MCF 10A (cell line): ENCODE measurements around the gene AK9. TPM values are rescaled to one million over a fixed set of nuclear protein-coding genes. Genes with fewer than 3 reads are reported as not detected.

Source experiments
- BruUV-seq: library from RNA; stranded (reverse); fragments of 400-500 nt; replicated peaks from 2 replicates; lab custom pipeline; 2021; lab: Mats Ljungman, UMichigan
- CTCF ChIA-PET: fragments of 300-600 bp; sonication (Branson Sonifier 250); formaldehyde crosslinking; extraction: SDS; loops from one replicate; lab custom pipeline; 2021; ENCODE audit warnings: antibody characterized with exemption, inconsistent platforms; lab: Yijun Ruan, JAX
- POLR2A ChIA-PET: fragments of 300-600, 350-650 bp; sonication (Branson Sonifier 250); formaldehyde crosslinking; extraction: SDS; loops from one replicate; lab custom pipeline; 2020; ENCODE audit warnings: antibody characterized with exemption, inconsistent platforms; lab: Yijun Ruan, JAX
- DNase-seq: peaks from one replicate; pipeline ENCODE4 v3.0.0-alpha.2; 2018; ENCODE audit not compliant: unreplicated experiment
- H3K27ac Mint-ChIP-seq: one replicate; pipeline ENCODE4 v1.8.0; 2022; ENCODE audit warnings: mild to moderate bottlenecking, low read depth, mixed read lengths; ENCODE audit not compliant: unreplicated experiment
- H3K27me3 Mint-ChIP-seq: one replicate; pipeline ENCODE4 v1.8.0; 2022; ENCODE audit warnings: mixed read lengths; ENCODE audit not compliant: insufficient read depth, unreplicated experiment
- H3K36me3 Mint-ChIP-seq: one replicate; pipeline ENCODE4 v1.8.0; 2022; ENCODE audit warnings: mild to moderate bottlenecking, moderate library complexity, mixed read lengths; ENCODE audit not compliant: insufficient read depth, unreplicated experiment
- H3K4me1 Mint-ChIP-seq: one replicate; pipeline ENCODE4 v1.8.0; 2022; ENCODE audit warnings: mixed read lengths; ENCODE audit not compliant: insufficient read depth, unreplicated experiment
- H3K4me3 Mint-ChIP-seq: one replicate; pipeline ENCODE4 v1.8.0; 2022; ENCODE audit warnings: mild to moderate bottlenecking, moderate library complexity, mixed read lengths; ENCODE audit not compliant: unreplicated experiment
- H3K9me3 Mint-ChIP-seq: one replicate; pipeline ENCODE4 v1.8.0; 2022; ENCODE audit warnings: mixed read lengths; ENCODE audit not compliant: unreplicated experiment
- CTCF ChIP-seq: fragments of 200-600 bp; IDR thresholded peaks from one replicate; pipeline ENCODE4 v1.8.0; 2022; ENCODE audit warnings: antibody characterized with exemption, mild to moderate bottlenecking; ENCODE audit not compliant: unreplicated experiment
- intact Hi-C: fragments of 100-400 bp; cut with micrococcal nuclease; formaldehyde crosslinking; loops from 2 replicates; pipeline ENCODE4 v1.14.1; 2022
- total RNA-seq: library from RNA; stranded (reverse); gene quantifications from 2 replicates; pipeline ENCODE4 v1.2.3, GENCODE V29; 2022

Gene AK9
- total RNA-seq, 1 experiment from 2014 or later = 4.7 TPM

- H3K9me3 Mint-ChIP-seq = no peaks in the 10 kb centered on the region
- no TSS peak for BruUV-seq
- no peak overlapping the region for H3K4me3 Mint-ChIP-seq
- DNase-seq = no peak
- no peak for TF ChIP-seq CTCF
- no peak overlapping the region for H3K27ac Mint-ChIP-seq
- ChIA-PET POLR2A (interaction anchor here (0.6 kb wide), 1 partner anchor 248 kb away, joined by 4 read pairs; no protein-coding TSS in a partner anchor), CTCF (interaction anchor here (0.8 to 1.9 kb wide), 3 partner anchors 11 to 66 kb away, joined by 3 to 5 read pairs (median 3); partner anchors contain the start of gene SMPD2)
- no peaks in the 10 kb centered on the region for H3K36me3 Mint-ChIP-seq
- no peaks in the 10 kb centered on the region for H3K27me3 Mint-ChIP-seq
- H3K4me1 Mint-ChIP-seq = no peaks in the 10 kb centered on the region
- intact Hi-C loops = no loop called here
These were observed 183.4 kb downstream of the AK9 start for GRCh38 chr6:109507490-109508072.

GRCh38 chr6:109506841-109507240 is 184.2 kb downstream of the AK9 start:
- Mint-ChIP-seq H3K36me3 (no peaks in the 10 kb centered on the region), H3K4me1 (no peaks in the 10 kb centered on the region), H3K9me3 (no peaks in the 10 kb centered on the region), H3K4me3 (no peak overlapping the region), H3K27me3 (no peaks in the 10 kb centered on the region), H3K27ac (no peak overlapping the region)
- intact Hi-C loops = no loop called here
- no TSS peak for BruUV-seq
- DNase-seq = no peak
- ChIA-PET CTCF (interaction anchor here (0.6 to 1.9 kb wide), 4 partner anchors 19 to 881 kb away, joined by 3 to 5 read pairs (median 4); partner anchors contain the start of gene SMPD2), POLR2A (no interaction called here)
- TF ChIP-seq CTCF = no peak

GRCh38 chr6:109506314-109506713 is 184.7 kb downstream of the AK9 start:
- no TSS peak for BruUV-seq
- Mint-ChIP-seq H3K4me1 (no peaks in the 10 kb centered on the region), H3K36me3 (no peaks in the 10 kb centered on the region), H3K4me3 (no peak overlapping the region), H3K27ac (no peak overlapping the region), H3K27me3 (no peaks in the 10 kb centered on the region), H3K9me3 (no peaks in the 10 kb centered on the region)
- TF ChIP-seq CTCF = no peak
- ChIA-PET CTCF (interaction anchor here (0.6 to 1.6 kb wide), 3 partner anchors 20 to 882 kb away, joined by 3 to 5 read pairs (median 3); partner anchors contain the start of gene SMPD2), POLR2A (no interaction called here)
- intact Hi-C loops = no loop called here
- DNase-seq = no peak

- TF ChIP-seq CTCF = no peak
- no TSS peak for BruUV-seq
- H3K36me3 Mint-ChIP-seq = no peaks in the 10 kb centered on the region
- H3K4me1 Mint-ChIP-seq = no peaks in the 10 kb centered on the region
- POLR2A ChIA-PET = interaction anchor here (0.5 kb wide), 1 partner anchor 699 kb away, joined by 3 read pairs; no protein-coding TSS in a partner anchor
- DNase-seq = no peak
- H3K9me3 Mint-ChIP-seq = no peaks in the 10 kb centered on the region
- H3K27ac Mint-ChIP-seq = no peak overlapping the region
- H3K27me3 Mint-ChIP-seq = no peaks in the 10 kb centered on the region
- H3K4me3 Mint-ChIP-seq = no peak overlapping the region
- CTCF ChIA-PET = no interaction called here
- intact Hi-C loops = no loop called here
These were observed 187.4 kb downstream of the AK9 start for GRCh38 chr6:109503327-109504224.
